H1 (cell line): ENCODE data around the gene SV2B. TPM values are rescaled to one million over a fixed set of nuclear protein-coding genes. Genes with fewer than 3 reads are reported as not detected.

Experiments
- BCL11A ChIP-seq, 2 experiments: IDR thresholded peaks; one replicate each; pipeline ENCODE4 v1.6.1; 2011; ENCODE audit warnings: low read depth in 2 of 2, low read length in 2 of 2, mild to moderate bottlenecking in 2 of 2
- GTF2F1 ChIP-seq: IDR thresholded peaks from 2 replicates; pipeline ENCODE4 v1.6.1; 2012; ENCODE audit warnings: low read depth, low read length, improper control_type of control experiment, borderline replicate concordance
- SAP30 ChIP-seq: fragments of 300-600 bp; sonication (generic); IDR thresholded peaks from 2 replicates; pipeline ENCODE4 v1.7.1; 2012; ENCODE audit warnings: low read length, moderate library complexity, mild to moderate bottlenecking, inconsistent platforms; ENCODE audit not compliant: insufficient read depth, insufficient replicate concordance
- TAF1 ChIP-seq: IDR thresholded peaks from 2 replicates; pipeline ENCODE4 v1.6.1; 2011; ENCODE audit warnings: mild to moderate bottlenecking, low read depth, low read length
- TCF12 ChIP-seq: IDR thresholded peaks from 2 replicates; pipeline ENCODE4 v1.6.1; 2011; ENCODE audit warnings: low read depth, mild to moderate bottlenecking, low read length
- polyA plus RNA-seq, 7 experiments: library from polyadenylated mRNA; depleted of rRNA in 3 of 7; stranded (reverse) in 5 of 7; unstranded in 2 of 7; fragments of >200 nt in 5 of 7; fragments of 200-250 nt in 2 of 7; gene quantifications; 1 replicate in 5 of 7; 2 replicates in 1 of 7; 4 replicates in 1 of 7; pipeline versions ENCODE4 v1.2.1 to v1.2.3, GENCODE V29; 2011 to 2013; ENCODE audit warnings: missing spikeins in 2 of 7, mixed read lengths in 2 of 7
- total RNA-seq: library from RNA; stranded (reverse); fragmentation: NEBNext Ultra II Directional; extraction: Animal tissue kit (Norgen Biotek cat#: 25700); gene quantifications from 2 replicates; pipeline ENCODE4 v1.2.1, GENCODE V29; 2021

SV2B gene
- total and polyA plus RNA-seq, 2 of the 8 experiments (the other 6 are each of a cell fraction or from before 2014, with no cell fraction given) = 0.09 to 0.20 TPM

GRCh38 chr15:91281947-91282346 lies 181.9 kb downstream of the SV2B start (continued):
- no peak for TF ChIP-seq SAP30
- TF ChIP-seq TAF1 = no peak
- no peak for TF ChIP-seq TCF12
- no peak for TF ChIP-seq BCL11A (IDR thresholded peaks at IDR 0.05; ENCODE audit: low read depth in 2 of 2, low read length in 2 of 2)
- TF ChIP-seq GTF2F1 = no peak
